NOMO-1 treated with dmso at 0.1 percent for 144 hours (cell line): ENCODE data around the gene OPA3.

Experiments
- DNase-seq: peaks from one replicate; lab custom pipeline; 2025; ENCODE audit not compliant: unreplicated experiment; lab: John Stamatoyannopoulos, UW

OPA3 gene

GRCh38 chr19:45484273-45484945, 100.2 kb downstream of the OPA3 start:
- DNase-seq = no peak

- no peak for DNase-seq
These were observed 101.6 kb downstream of the OPA3 start for GRCh38 chr19:45483033-45483432.

- DNase-seq = peak; percentile 87
These were observed 106.0 kb downstream of the OPA3 start for GRCh38 chr19:45478454-45479238.

GRCh38 chr19:45477713-45478453, 106.7 kb downstream of the OPA3 start:
- no peak for DNase-seq
